Chondrocyte (in vitro differentiated cells): ENCODE measurements around the gene EDN3. TPM values are rescaled to one million over a fixed set of nuclear protein-coding genes. Genes with fewer than 3 reads are reported as not detected.

Source experiments
- DNase-seq: peaks from one replicate; pipeline ENCODE4 v3.0.0; 2021; ENCODE audit warnings: mixed read lengths, low spot score
- H3K27ac Mint-ChIP-seq: one replicate; pipeline ENCODE4 v1.8.0; 2021; ENCODE audit warnings: mild to moderate bottlenecking, moderate library complexity, mixed read lengths; ENCODE audit not compliant: unreplicated experiment
- H3K27me3 Mint-ChIP-seq: 2 replicates; pipeline ENCODE4 v1.8.0; 2021; ENCODE audit warnings: low read depth, mixed read lengths
- H3K36me3 Mint-ChIP-seq: 2 replicates; pipeline ENCODE4 v1.8.0; 2021; ENCODE audit warnings: low read depth, mixed read lengths
- H3K4me1 Mint-ChIP-seq: 2 replicates; pipeline ENCODE4 v1.8.0; 2021; ENCODE audit warnings: low read depth, mild to moderate bottlenecking, mixed read lengths
- H3K4me3 Mint-ChIP-seq: one replicate; pipeline ENCODE4 v1.8.0; 2021; ENCODE audit warnings: mild to moderate bottlenecking, moderate library complexity, mixed read lengths; ENCODE audit not compliant: unreplicated experiment
- H3K9me3 Mint-ChIP-seq: 2 replicates; pipeline ENCODE4 v1.8.0; 2021; ENCODE audit warnings: low read depth, mixed read lengths
- total RNA-seq: library from RNA; stranded (reverse); gene quantifications from 3 replicates; pipeline ENCODE4 v1.2.1, GENCODE V29; 2021
- TF ChIP-seq, protein P1 (sequence below): fragments of 200-600 bp; sonication (generic); IDR thresholded peaks from 2 replicates; pipeline ENCODE4 v1.5.0; 2021; ENCODE audit warnings: antibody characterized with exemption, mild to moderate bottlenecking, moderate library complexity

EDN3 gene
- total RNA-seq, 1 donor from 2014 or later: 0.55 TPM

DNA sequence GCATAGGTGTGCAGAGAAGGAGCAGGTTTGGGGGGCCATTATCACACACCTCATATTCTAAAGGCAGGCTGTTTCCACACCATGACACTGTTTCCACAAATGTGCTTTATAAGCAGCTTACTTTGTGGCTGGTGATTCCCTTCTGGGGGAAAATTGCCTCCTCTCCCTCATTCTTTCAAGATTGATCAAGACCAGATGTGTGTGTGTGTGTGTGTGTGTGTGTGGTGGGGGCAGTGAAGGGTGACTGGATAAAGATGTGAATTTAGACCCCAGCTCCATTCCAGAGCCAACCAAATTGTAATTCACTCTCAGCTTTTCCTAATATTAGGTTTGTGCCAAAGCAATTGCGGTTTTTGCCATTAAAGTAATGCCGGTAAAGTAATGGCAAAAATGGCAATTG is 45.6 kb downstream of the EDN3 start:
- H3K9me3 Mint-ChIP-seq: peaks cover 7% of the 10 kb centered on the region
- DNase-seq: no peak
- H3K4me1 Mint-ChIP-seq: peaks cover 4% of the 10 kb centered on the region
- H3K27ac Mint-ChIP-seq: no peak overlapping the region
- H3K36me3 Mint-ChIP-seq: no peaks in the 10 kb centered on the region
- H3K27me3 Mint-ChIP-seq: no peaks in the 10 kb centered on the region
- no peak overlapping the region for H3K4me3 Mint-ChIP-seq
- TF ChIP-seq, protein P1, sequence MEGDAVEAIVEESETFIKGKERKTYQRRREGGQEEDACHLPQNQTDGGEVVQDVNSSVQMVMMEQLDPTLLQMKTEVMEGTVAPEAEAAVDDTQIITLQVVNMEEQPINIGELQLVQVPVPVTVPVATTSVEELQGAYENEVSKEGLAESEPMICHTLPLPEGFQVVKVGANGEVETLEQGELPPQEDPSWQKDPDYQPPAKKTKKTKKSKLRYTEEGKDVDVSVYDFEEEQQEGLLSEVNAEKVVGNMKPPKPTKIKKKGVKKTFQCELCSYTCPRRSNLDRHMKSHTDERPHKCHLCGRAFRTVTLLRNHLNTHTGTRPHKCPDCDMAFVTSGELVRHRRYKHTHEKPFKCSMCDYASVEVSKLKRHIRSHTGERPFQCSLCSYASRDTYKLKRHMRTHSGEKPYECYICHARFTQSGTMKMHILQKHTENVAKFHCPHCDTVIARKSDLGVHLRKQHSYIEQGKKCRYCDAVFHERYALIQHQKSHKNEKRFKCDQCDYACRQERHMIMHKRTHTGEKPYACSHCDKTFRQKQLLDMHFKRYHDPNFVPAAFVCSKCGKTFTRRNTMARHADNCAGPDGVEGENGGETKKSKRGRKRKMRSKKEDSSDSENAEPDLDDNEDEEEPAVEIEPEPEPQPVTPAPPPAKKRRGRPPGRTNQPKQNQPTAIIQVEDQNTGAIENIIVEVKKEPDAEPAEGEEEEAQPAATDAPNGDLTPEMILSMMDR: no peak

DNA sequence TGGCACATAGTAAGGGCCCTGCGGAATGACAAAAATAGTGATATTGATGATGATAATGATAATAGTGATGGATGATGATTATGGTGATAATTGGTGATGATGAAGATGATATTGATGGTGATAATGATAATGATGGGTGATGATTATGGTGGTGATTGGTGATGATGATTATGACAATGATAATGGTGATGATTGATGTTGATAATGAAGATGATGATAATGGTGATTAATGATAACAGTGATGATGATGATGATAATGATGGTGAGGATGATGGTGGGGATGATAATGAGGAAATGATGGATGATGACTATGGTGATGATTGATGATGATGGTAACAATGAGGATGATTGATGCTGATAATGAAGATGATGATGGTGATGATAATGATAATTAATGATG is 48.9 kb downstream of the EDN3 start:
- Mint-ChIP-seq H3K27ac (no peak overlapping the region), H3K4me3 (no peak overlapping the region), H3K9me3 (peaks cover 2% of the 10 kb centered on the region), H3K36me3 (no peaks in the 10 kb centered on the region), H3K27me3 (no peaks in the 10 kb centered on the region), H3K4me1 (peaks cover 14% of the 10 kb centered on the region)
- DNase-seq: no peak
- TF ChIP-seq, protein P1: no peak

DNA sequence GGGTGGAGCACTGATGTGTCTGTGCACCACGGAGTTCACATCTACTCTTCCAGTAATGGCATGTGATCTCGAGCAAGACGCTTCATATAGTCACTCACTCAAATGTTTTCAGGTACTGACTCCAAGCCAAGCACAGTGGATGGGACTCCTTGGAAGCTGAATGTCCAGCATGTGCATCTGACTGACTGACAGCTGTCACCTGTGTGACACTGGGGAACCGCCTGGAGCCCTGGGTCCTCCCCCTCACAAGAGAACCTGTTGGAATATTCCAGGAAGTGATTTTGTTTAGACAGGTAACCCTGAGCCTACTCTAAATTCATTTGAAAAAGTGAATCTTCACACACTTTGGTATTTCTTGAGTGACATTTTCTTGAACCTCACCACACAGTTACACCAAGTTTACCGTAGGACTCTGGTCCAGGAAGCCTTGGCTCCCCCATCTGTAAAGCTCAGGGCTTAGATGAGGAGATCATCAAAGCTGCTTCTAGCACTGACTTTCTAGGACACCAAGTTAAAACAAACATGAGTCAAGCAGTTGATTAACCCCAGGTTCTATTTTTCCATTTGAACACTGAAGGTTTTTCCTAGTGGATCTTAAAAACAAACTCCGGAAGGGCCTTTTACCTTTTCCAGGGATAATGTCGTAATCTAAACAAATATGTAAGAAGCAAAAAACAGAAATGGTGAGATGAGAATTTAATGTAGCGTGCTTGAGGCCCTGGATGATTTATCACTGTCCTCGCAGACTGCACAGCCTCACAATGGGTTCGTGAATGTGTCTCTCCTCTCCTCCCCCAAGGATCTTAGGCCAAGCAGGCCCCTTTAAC is 50.1 kb downstream of the EDN3 start:
- Mint-ChIP-seq H3K9me3 (peaks cover 2% of the 10 kb centered on the region), H3K27ac (no peak overlapping the region), H3K36me3 (no peaks in the 10 kb centered on the region), H3K27me3 (no peaks in the 10 kb centered on the region), H3K4me3 (no peak overlapping the region), H3K4me1 (peaks cover 14% of the 10 kb centered on the region)
- no peak for DNase-seq
- TF ChIP-seq, protein P1: no peak

DNA sequence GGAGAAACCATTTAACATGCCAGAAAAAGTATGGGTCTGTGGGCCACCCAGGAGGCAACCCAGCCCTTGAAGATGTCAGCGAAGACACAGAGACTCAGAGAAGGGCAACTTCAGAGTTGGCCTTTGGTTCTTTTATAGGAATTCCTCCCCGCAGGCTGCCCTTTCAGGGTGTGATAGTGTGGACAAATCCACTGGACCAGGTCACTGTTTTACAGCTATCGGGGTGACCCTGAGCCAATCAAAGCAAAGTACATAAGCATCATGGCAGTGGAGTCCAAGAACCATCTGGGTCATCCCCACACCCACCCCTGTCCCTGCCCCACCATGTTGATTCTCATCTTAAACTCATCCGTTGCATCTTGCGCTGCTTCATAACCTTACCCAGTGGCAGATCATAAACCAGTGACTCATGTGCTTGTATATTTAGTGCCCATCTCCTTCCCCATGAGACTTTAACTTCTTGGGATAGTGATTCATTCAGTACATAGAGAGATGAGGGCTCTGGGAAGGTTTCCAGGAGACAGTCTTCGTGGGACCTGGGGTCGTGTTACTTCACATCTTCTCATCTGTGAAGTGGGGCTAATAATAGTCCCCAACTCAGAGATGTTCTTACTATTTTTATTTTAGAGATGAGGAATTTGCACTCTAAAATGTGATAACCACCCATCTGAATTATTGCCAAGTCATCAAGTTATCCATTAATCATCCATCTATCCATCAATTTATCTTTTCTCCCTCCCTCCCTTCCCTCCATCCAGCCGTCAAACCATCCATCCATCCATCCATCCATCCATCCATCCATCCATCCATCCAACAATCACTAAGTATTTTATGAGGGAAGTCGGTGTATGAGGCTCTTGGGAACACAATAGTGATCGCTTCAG is 51.0 kb downstream of the EDN3 start:
- Mint-ChIP-seq H3K36me3 (no peaks in the 10 kb centered on the region), H3K27me3 (no peaks in the 10 kb centered on the region), H3K4me1 (peaks cover 14% of the 10 kb centered on the region), H3K27ac (no peak overlapping the region), H3K9me3 (peaks cover 2% of the 10 kb centered on the region), H3K4me3 (no peak overlapping the region)
- no peak for DNase-seq
- TF ChIP-seq, protein P1: no peak

DNA sequence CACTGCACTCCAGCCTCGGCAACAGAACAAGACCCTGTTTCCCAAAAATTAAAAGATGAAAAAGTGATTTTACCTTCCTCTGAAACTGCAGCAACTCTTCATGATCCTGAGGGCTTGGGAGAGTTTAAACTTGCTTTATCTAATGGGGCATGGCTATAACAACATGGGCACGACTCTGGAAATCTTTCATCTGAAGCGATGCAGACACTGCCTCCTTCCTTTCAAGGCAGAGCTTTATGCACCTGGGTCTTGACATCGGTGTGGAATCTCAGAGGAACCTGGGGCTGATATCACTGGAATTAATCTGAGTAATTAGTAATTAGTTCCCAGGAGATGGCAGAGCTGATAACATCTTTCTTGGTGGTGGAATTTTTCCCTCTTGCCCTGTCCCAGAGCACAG is 52.1 kb downstream of the EDN3 start:
- no peaks in the 10 kb centered on the region for H3K27me3 Mint-ChIP-seq
- no peaks in the 10 kb centered on the region for H3K36me3 Mint-ChIP-seq
- no peak overlapping the region for H3K4me3 Mint-ChIP-seq
- TF ChIP-seq, protein P1: no peak
- no peak overlapping the region for H3K27ac Mint-ChIP-seq
- DNase-seq: no peak
- H3K4me1 Mint-ChIP-seq: peaks cover 14% of the 10 kb centered on the region
- H3K9me3 Mint-ChIP-seq: no peaks in the 10 kb centered on the region
